ENCODE measurements around the gene TMEM139.

The TMEM139 gene

GRCh38 chr7:143315776-143316175 lies 31.0 kb downstream of the TMEM139 start, which contains the start of gene CLCN1:
Gene CLCN1, plus strand, starts transcription at chr7:143316111. Its CDS starts 102 bp downstream, at chr7:143316213.
- no peak within 1 kb of the TSS for H2AFZ ChIP-seq (ENCODE audit: low read depth)
- TF ChIP-seq, protein P1, sequence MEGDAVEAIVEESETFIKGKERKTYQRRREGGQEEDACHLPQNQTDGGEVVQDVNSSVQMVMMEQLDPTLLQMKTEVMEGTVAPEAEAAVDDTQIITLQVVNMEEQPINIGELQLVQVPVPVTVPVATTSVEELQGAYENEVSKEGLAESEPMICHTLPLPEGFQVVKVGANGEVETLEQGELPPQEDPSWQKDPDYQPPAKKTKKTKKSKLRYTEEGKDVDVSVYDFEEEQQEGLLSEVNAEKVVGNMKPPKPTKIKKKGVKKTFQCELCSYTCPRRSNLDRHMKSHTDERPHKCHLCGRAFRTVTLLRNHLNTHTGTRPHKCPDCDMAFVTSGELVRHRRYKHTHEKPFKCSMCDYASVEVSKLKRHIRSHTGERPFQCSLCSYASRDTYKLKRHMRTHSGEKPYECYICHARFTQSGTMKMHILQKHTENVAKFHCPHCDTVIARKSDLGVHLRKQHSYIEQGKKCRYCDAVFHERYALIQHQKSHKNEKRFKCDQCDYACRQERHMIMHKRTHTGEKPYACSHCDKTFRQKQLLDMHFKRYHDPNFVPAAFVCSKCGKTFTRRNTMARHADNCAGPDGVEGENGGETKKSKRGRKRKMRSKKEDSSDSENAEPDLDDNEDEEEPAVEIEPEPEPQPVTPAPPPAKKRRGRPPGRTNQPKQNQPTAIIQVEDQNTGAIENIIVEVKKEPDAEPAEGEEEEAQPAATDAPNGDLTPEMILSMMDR (conservative IDR thresholded peaks at IDR 0.05; ENCODE audit: low read depth, low read length) = no peak
- no peaks in the 10 kb centered on the region for H3K4me1 ChIP-seq (ENCODE audit: low read depth, poor library complexity, severe bottlenecking)
- no peaks in the 10 kb centered on the region for H3K79me2 ChIP-seq (ENCODE audit: insufficient read depth, low read depth)
- H4K20me1 ChIP-seq (ENCODE audit: insufficient read depth) = no peaks in the 10 kb centered on the region
- H3K27me3 ChIP-seq (ENCODE audit: insufficient read depth, low read depth) = no peaks in the 10 kb centered on the region
- no peaks in the 10 kb centered on the region for H3K36me3 ChIP-seq (ENCODE audit: insufficient read depth)
- no peak within 1 kb of the TSS for H3K27ac ChIP-seq
- no peak within 1 kb of the TSS for H3K4me2 ChIP-seq
- no peak within 1 kb of the TSS for H3K9ac ChIP-seq
- no peak within 1 kb of the TSS for H3K4me3 ChIP-seq (IDR thresholded peaks at IDR 0.05; ENCODE audit: insufficient read depth, low read depth, low read length)

DNA sequence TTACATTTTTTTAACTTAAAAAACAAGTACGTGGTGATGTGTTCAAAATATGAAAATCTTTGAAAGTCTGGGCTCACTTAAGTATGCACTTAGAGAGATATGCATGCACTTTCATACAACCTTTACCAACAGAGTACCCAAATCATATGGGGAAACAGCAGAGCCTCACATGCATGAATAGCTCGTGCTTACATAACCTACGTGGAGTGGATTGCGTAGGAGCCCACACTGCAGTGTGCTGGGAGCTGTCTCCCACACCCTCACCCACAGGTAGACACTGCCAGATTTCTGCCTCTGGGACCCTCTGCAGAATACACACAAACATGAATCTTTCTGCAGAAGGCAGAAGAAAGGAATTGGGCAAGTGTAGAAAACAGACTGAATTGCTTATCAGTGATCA lies 31.7 kb downstream of the TMEM139 start:
- no peak overlapping the region for H3K9ac ChIP-seq
- no peaks in the 10 kb centered on the region for H4K20me1 ChIP-seq (ENCODE audit: insufficient read depth)
- no peaks in the 10 kb centered on the region for H3K4me1 ChIP-seq (ENCODE audit: low read depth, poor library complexity, severe bottlenecking)
- H3K79me2 ChIP-seq (ENCODE audit: insufficient read depth, low read depth) = no peaks in the 10 kb centered on the region
- TF ChIP-seq, protein P1 (conservative IDR thresholded peaks at IDR 0.05; ENCODE audit: low read depth, low read length) = no peak
- no peak overlapping the region for H3K4me2 ChIP-seq
- no peaks in the 10 kb centered on the region for H3K27me3 ChIP-seq (ENCODE audit: insufficient read depth, low read depth)
- no peak overlapping the region for H2AFZ ChIP-seq (ENCODE audit: low read depth)
- no peak overlapping the region for H3K4me3 ChIP-seq (IDR thresholded peaks at IDR 0.05; ENCODE audit: insufficient read depth, low read depth, low read length)
- no peaks in the 10 kb centered on the region for H3K36me3 ChIP-seq (ENCODE audit: insufficient read depth)
- H3K27ac ChIP-seq = no peak overlapping the region

GRCh38 chr7:143318661-143319060 lies 33.9 kb downstream of the TMEM139 start:
- H3K9ac ChIP-seq = no peak overlapping the region
- no peaks in the 10 kb centered on the region for H3K79me2 ChIP-seq (ENCODE audit: insufficient read depth, low read depth)
- no peaks in the 10 kb centered on the region for H4K20me1 ChIP-seq (ENCODE audit: insufficient read depth)
- H3K4me3 ChIP-seq (IDR thresholded peaks at IDR 0.05; ENCODE audit: insufficient read depth, low read depth, low read length) = no peak overlapping the region
- no peak overlapping the region for H3K4me2 ChIP-seq
- no peaks in the 10 kb centered on the region for H3K36me3 ChIP-seq (ENCODE audit: insufficient read depth)
- no peaks in the 10 kb centered on the region for H3K4me1 ChIP-seq (ENCODE audit: low read depth, poor library complexity, severe bottlenecking)
- no peaks in the 10 kb centered on the region for H3K27me3 ChIP-seq (ENCODE audit: insufficient read depth, low read depth)
- TF ChIP-seq, protein P1 (conservative IDR thresholded peaks at IDR 0.05; ENCODE audit: low read depth, low read length) = no peak
- no peak overlapping the region for H3K27ac ChIP-seq
- H2AFZ ChIP-seq (ENCODE audit: low read depth) = no peak overlapping the region

- H3K4me1 ChIP-seq (ENCODE audit: low read depth, poor library complexity, severe bottlenecking) = no peaks in the 10 kb centered on the region
- H3K4me3 ChIP-seq (IDR thresholded peaks at IDR 0.05; ENCODE audit: insufficient read depth, low read depth, low read length) = no peak overlapping the region
- no peak overlapping the region for H3K27ac ChIP-seq
- H3K36me3 ChIP-seq (ENCODE audit: insufficient read depth) = no peaks in the 10 kb centered on the region
- H3K4me2 ChIP-seq = no peak overlapping the region
- no peak overlapping the region for H2AFZ ChIP-seq (ENCODE audit: low read depth)
- H4K20me1 ChIP-seq (ENCODE audit: insufficient read depth) = no peaks in the 10 kb centered on the region
- H3K27me3 ChIP-seq (ENCODE audit: insufficient read depth, low read depth) = no peaks in the 10 kb centered on the region
- no peaks in the 10 kb centered on the region for H3K79me2 ChIP-seq (ENCODE audit: insufficient read depth, low read depth)
- no peak overlapping the region for H3K9ac ChIP-seq
- TF ChIP-seq, protein P1 (conservative IDR thresholded peaks at IDR 0.05; ENCODE audit: low read depth, low read length) = no peak
These were observed 35.9 kb downstream of the TMEM139 start for GRCh38 chr7:143320620-143321019.

Measured in KMS-11 (cell line).